OCI-LY7 (cell line): Measurements from ENCODE around the gene HRCT1.

Source experiments
- CTCF ChIP-seq: fragments of 200-600 bp; sonication (generic); conservative IDR thresholded peaks from 2 replicates; pipeline ENCODE4 v1.5.1; 2014; ENCODE audit warnings: mild to moderate bottlenecking, antibody characterized with exemption, low read length, moderate library complexity, mixed read lengths
- EZH2phosphoT487 ChIP-seq: fragments of 200-600 bp; sonication (generic); IDR thresholded peaks from 2 replicates; pipeline ENCODE4 v1.6.1; 2018; ENCODE audit warnings: low read depth, borderline replicate concordance, mild to moderate bottlenecking, mixed run types, antibody characterized with exemption, low read length, moderate library complexity, mixed read lengths

GRCh38 chr9:35948901-35949318 is 42.9 kb downstream of the HRCT1 start:
- TF ChIP-seq CTCF (no peak), EZH2phosphoT487 (no peak)
